Smooth muscle cell (in vitro differentiated cells): ENCODE data around the gene SYAP1. TPM values are rescaled to one million over a fixed set of nuclear protein-coding genes. Genes with fewer than 3 reads are reported as not detected.

ENCODE experiments used
- DNase-seq: peaks from one replicate; lab custom pipeline; 2025; ENCODE audit not compliant: unreplicated experiment; lab: John Stamatoyannopoulos, UW
- H2AFZ ChIP-seq: fragments of 200-600 bp; sonication (generic); 2 replicates; pipeline ENCODE4 v1.6.0; 2016; ENCODE audit warnings: antibody characterized with exemption, low read depth, mild to moderate bottlenecking
- H3F3A ChIP-seq: fragments of 200-600 bp; sonication (generic); 2 replicates; pipeline ENCODE4 v1.6.0; 2017; ENCODE audit warnings: antibody characterized with exemption, low read depth
- H3K27ac ChIP-seq: fragments of 200-600 bp; sonication (generic); 2 replicates; pipeline ENCODE4 v1.5.1; 2016; ENCODE audit warnings: low read depth, mild to moderate bottlenecking
- H3K27me3 ChIP-seq: fragments of 200-600 bp; sonication (generic); 2 replicates; pipeline ENCODE4 v1.6.1; 2016; ENCODE audit warnings: low read depth, mild to moderate bottlenecking
- H3K36me3 ChIP-seq: fragments of 200-600 bp; sonication (generic); 2 replicates; pipeline ENCODE4 v1.5.1; 2016; ENCODE audit warnings: low read depth
- H3K4me1 ChIP-seq: fragments of 200-600 bp; sonication (generic); 2 replicates; pipeline ENCODE4 v1.5.1; 2016; ENCODE audit warnings: low read depth
- H3K4me2 ChIP-seq: fragments of 200-600 bp; sonication (generic); 2 replicates; pipeline ENCODE4 v1.6.0; 2016; ENCODE audit warnings: mild to moderate bottlenecking
- H3K4me3 ChIP-seq: fragments of 200-600 bp; sonication (generic); 2 replicates; pipeline ENCODE4 v1.5.1; 2016; ENCODE audit warnings: mild to moderate bottlenecking
- H3K79me2 ChIP-seq: fragments of 200-600 bp; sonication (generic); 2 replicates; pipeline ENCODE4 v1.6.0; 2016; ENCODE audit warnings: low read depth, mild to moderate bottlenecking
- H3K9ac ChIP-seq: fragments of 200-600 bp; sonication (generic); 2 replicates; pipeline ENCODE4 v1.6.0; 2016; ENCODE audit warnings: low read depth
- H3K9me3 ChIP-seq: fragments of 200-600 bp; sonication (generic); replicated peaks from 2 replicates; pipeline ENCODE4 v1.5.1; 2016; ENCODE audit warnings: low read depth
- H4K20me1 ChIP-seq: fragments of 200-600 bp; sonication (generic); 2 replicates; pipeline ENCODE4 v1.6.0; 2016; ENCODE audit warnings: low read depth
- CTCF ChIP-seq: fragments of 200-600 bp; sonication (generic); IDR thresholded peaks from 2 replicates; pipeline ENCODE4 v1.5.1; 2017; ENCODE audit warnings: borderline replicate concordance, mild to moderate bottlenecking, antibody characterized with exemption; ENCODE audit not compliant: insufficient read depth, poor library complexity, severe bottlenecking
- WGBS: methylation state at CpG from one replicate; pipeline ENCODE4 v1.1.7; 2016; ENCODE audit warnings: low lambda C conversion rate; 5-methylcytosine and 5-hydroxymethylcytosine counted together
- polyA plus RNA-seq: library from polyadenylated mRNA; unstranded; fragments of >200 nt; fragmentation: Nextera tagmentation; extraction: Ambion mirVana; gene quantifications from 2 replicates; pipeline ENCODE4 v1.2.1, GENCODE V29; 2016
- total RNA-seq: library from RNA; depleted of rRNA; stranded (reverse); fragments of >200 nt; gene quantifications from 2 replicates; pipeline ENCODE4 v1.2.3, GENCODE V29; 2014

SYAP1 gene
- total and polyA plus RNA-seq, 2 experiments from 2014 or later = 52.3 to 52.8 TPM

DNA sequence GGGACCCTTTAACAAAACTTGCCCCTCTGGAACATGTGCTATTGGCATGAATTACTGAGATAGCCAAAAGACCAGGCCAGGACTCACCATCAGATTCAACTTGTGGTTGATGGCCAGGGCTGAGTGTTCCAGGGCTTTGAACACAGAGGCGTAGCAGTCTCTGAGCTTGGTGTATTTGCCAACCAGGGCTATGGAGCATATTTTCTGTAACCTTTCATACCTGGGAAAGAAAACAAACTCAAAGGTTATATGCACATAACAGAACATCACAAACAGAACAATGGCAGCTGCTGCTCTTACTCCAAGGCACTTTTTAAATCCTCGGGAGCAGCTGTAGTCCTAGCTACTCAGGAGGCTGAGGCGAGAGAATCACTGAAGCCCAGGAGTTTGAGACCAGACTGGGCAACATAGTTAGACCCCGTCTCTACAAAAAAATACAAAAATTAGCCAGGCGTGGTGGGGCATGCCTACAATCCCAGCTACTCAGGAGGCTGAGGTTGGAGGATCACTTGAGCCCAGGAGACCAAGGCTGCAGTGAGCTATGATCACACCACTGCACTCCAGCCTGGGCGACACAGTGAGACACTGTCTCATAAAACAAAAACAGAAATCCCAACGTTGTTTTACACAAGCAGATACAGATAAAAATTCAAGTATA is 36.3 kb upstream of the SYAP1 start:
- H2AFZ ChIP-seq = no peak overlapping the region
- TF ChIP-seq CTCF = no peak
- no peaks in the 10 kb centered on the region for H3K27me3 ChIP-seq
- H3K4me3 ChIP-seq = no peak overlapping the region
- no peaks in the 10 kb centered on the region for H4K20me1 ChIP-seq
- H3K9me3 ChIP-seq = no peaks in the 10 kb centered on the region
- no peak overlapping the region for H3K4me2 ChIP-seq
- no peak overlapping the region for H3K9ac ChIP-seq
- 97% methylated on average over 7 of the region's 7 CpGs for WGBS
- H3K79me2 ChIP-seq = no peaks in the 10 kb centered on the region
- DNase-seq = no peak
- H3K4me1 ChIP-seq = no peaks in the 10 kb centered on the region
- H3K27ac ChIP-seq = no peak overlapping the region
- H3K36me3 ChIP-seq = peaks cover 7% of the 10 kb centered on the region
- H3F3A ChIP-seq = no peaks in the 10 kb centered on the region

GRCh38 chrX:16687514-16687913 is 31.9 kb upstream of the SYAP1 start:
- WGBS = 91% methylated on average over 3 of the region's 3 CpGs
- no peaks in the 10 kb centered on the region for H3K9me3 ChIP-seq
- no peak overlapping the region for H3K9ac ChIP-seq
- no peaks in the 10 kb centered on the region for H4K20me1 ChIP-seq
- H3K4me3 ChIP-seq = no peak overlapping the region
- H3K36me3 ChIP-seq = no peaks in the 10 kb centered on the region
- H3K27ac ChIP-seq = no peak overlapping the region
- H3K4me2 ChIP-seq = no peak overlapping the region
- no peaks in the 10 kb centered on the region for H3K79me2 ChIP-seq
- no peaks in the 10 kb centered on the region for H3K4me1 ChIP-seq
- no peak overlapping the region for H2AFZ ChIP-seq
- TF ChIP-seq CTCF = no peak
- H3K27me3 ChIP-seq = no peaks in the 10 kb centered on the region
- no peak for DNase-seq
- H3F3A ChIP-seq = no peaks in the 10 kb centered on the region

GRCh38 chrX:16695079-16695676 is 24.2 kb upstream of the SYAP1 start:
- Histone ChIP-seq H3K4me2 (no peak overlapping the region), H3K4me1 (no peaks in the 10 kb centered on the region), H3K79me2 (no peaks in the 10 kb centered on the region), H4K20me1 (no peaks in the 10 kb centered on the region), H3K27ac (no peak overlapping the region), H3K36me3 (no peaks in the 10 kb centered on the region), H3K4me3 (no peak overlapping the region), H2AFZ (no peak overlapping the region), H3K27me3 (no peaks in the 10 kb centered on the region), H3K9me3 (no peaks in the 10 kb centered on the region), H3K9ac (no peak overlapping the region), H3F3A (no peaks in the 10 kb centered on the region)
- WGBS = 64% methylated on average over 10 of the region's 10 CpGs
- TF ChIP-seq CTCF = peak; percentile 92
- peak; percentile 20 for DNase-seq

- Histone ChIP-seq H3K79me2 (no peaks in the 10 kb centered on the region), H3F3A (no peaks in the 10 kb centered on the region), H4K20me1 (no peaks in the 10 kb centered on the region), H3K4me1 (no peaks in the 10 kb centered on the region), H3K4me3 (no peak overlapping the region), H3K9ac (no peak overlapping the region), H3K4me2 (no peak overlapping the region), H3K27me3 (no peaks in the 10 kb centered on the region), H2AFZ (no peak overlapping the region), H3K27ac (no peak overlapping the region), H3K9me3 (no peaks in the 10 kb centered on the region), H3K36me3 (no peaks in the 10 kb centered on the region)
- TF ChIP-seq CTCF = no peak
- no peak for DNase-seq
- 97% methylated on average over 3 of the region's 3 CpGs for WGBS
Measured at GRCh38 chrX:16696956-16697355, 22.5 kb upstream of the SYAP1 start.
